Upper lobe of right lung (tissue), 1 donor: Measurements from ENCODE around the gene CSRP3. TPM values are rescaled to one million over a fixed set of nuclear protein-coding genes. Genes with fewer than 3 reads are reported as not detected.

ENCODE experiments used
- ATAC-seq: fragments of 200-7000 bp; cut with Tn5 transposase; one replicate; pipeline ENCODE4 v1.9.1; 2020; ENCODE audit warnings: mild to moderate bottlenecking, moderate library complexity
- DNase-seq: peaks from one replicate; pipeline ENCODE4 v3.0.0-alpha.2; 2020
- H3K27ac ChIP-seq: fragments of 200-600 bp; one replicate; pipeline ENCODE4 v1.8.0; 2022
- H3K27me3 ChIP-seq: fragments of 200-600 bp; one replicate; pipeline ENCODE4 v1.8.0; 2022; ENCODE audit warnings: mild to moderate bottlenecking
- H3K36me3 ChIP-seq: fragments of 200-600 bp; one replicate; pipeline ENCODE4 v1.8.0; 2022
- H3K4me1 ChIP-seq: fragments of 200-600 bp; one replicate; pipeline ENCODE4 v1.8.0; 2022
- H3K4me3 ChIP-seq: fragments of 200-600 bp; one replicate; pipeline ENCODE4 v1.8.0; 2022; ENCODE audit warnings: mild to moderate bottlenecking
- H3K9me3 ChIP-seq: fragments of 200-600 bp; one replicate; pipeline ENCODE4 v1.8.0; 2022
- CTCF ChIP-seq: fragments of 200-600 bp; IDR thresholded peaks from one replicate; pipeline ENCODE4 v1.8.0; 2022; ENCODE audit warnings: antibody characterized with exemption
- intact Hi-C: fragments of 100-400 bp; cut with DNase I; formaldehyde crosslinking; loops from one replicate; pipeline ENCODE4 v1.11.0; 2022
- total RNA-seq: library from RNA; stranded (reverse); fragmentation: NEBNext Ultra II Directional; extraction: Animal tissue kit (Norgen Biotek cat#: 25700); gene quantifications from one replicate; pipeline ENCODE4 v1.2.1, GENCODE V29; 2021
- donor health status: DM: no; HTN: yes; CAD: no; lungs with severe emphysema.

The CSRP3 gene
- total RNA-seq, 1 donor from 2014 or later, result not detected

GRCh38 chr11:19216021-19216420, 14.2 kb upstream of the CSRP3 start:
- no peak overlapping the region for H3K4me3 ChIP-seq
- intact Hi-C loops, result no loop called here
- no peak for DNase-seq
- H3K9me3 ChIP-seq, result no peaks in the 10 kb centered on the region
- peaks cover 1% of the 10 kb centered on the region for H3K4me1 ChIP-seq
- no peak for ATAC-seq
- no peak for TF ChIP-seq CTCF
- no peak overlapping the region for H3K27ac ChIP-seq
- no peaks in the 10 kb centered on the region for H3K27me3 ChIP-seq
- H3K36me3 ChIP-seq, result no peaks in the 10 kb centered on the region

GRCh38 chr11:19209617-19210370, 8.0 kb upstream of the CSRP3 start:
- H3K27ac ChIP-seq, result no peak overlapping the region
- H3K4me1 ChIP-seq, result no peaks in the 10 kb centered on the region
- H3K4me3 ChIP-seq, result no peak overlapping the region
- intact Hi-C loops, result no loop called here
- no peaks in the 10 kb centered on the region for H3K27me3 ChIP-seq
- H3K36me3 ChIP-seq, result no peaks in the 10 kb centered on the region
- no peak for TF ChIP-seq CTCF
- H3K9me3 ChIP-seq, result no peaks in the 10 kb centered on the region
- DNase-seq, result no peak
- no peak for ATAC-seq

- intact Hi-C loops, result no loop called here
- no peak for ATAC-seq
- H3K27ac ChIP-seq, result no peak overlapping the region
These were observed 7.3 kb upstream of the CSRP3 start for GRCh38 chr11:19208959-19209546.

GRCh38 chr11:19208181-19208580, 6.4 kb upstream of the CSRP3 start:
- intact Hi-C loops, result no loop called here
- H3K27me3 ChIP-seq, result no peaks in the 10 kb centered on the region
- no peak for TF ChIP-seq CTCF
- no peak for ATAC-seq
- H3K4me3 ChIP-seq, result no peak overlapping the region
- H3K9me3 ChIP-seq, result no peaks in the 10 kb centered on the region
- DNase-seq, result no peak
- H3K27ac ChIP-seq, result no peak overlapping the region
- no peaks in the 10 kb centered on the region for H3K4me1 ChIP-seq
- no peaks in the 10 kb centered on the region for H3K36me3 ChIP-seq

More at GRCh38 chr11:19208959-19209546, 7.3 kb upstream of the CSRP3 start:
- Histone ChIP-seq H3K36me3 (no peaks in the 10 kb centered on the region), H3K4me3 (no peak overlapping the region), H3K9me3 (no peaks in the 10 kb centered on the region), H3K27me3 (no peaks in the 10 kb centered on the region), H3K4me1 (no peaks in the 10 kb centered on the region)
- no peak for TF ChIP-seq CTCF
- DNase-seq, result no peak

- DNase-seq (no peak), ATAC-seq (no peak)
- intact Hi-C loops, result no loop called here
- Histone ChIP-seq H3K4me3 (no peak overlapping the region), H3K27me3 (no peaks in the 10 kb centered on the region), H3K9me3 (no peaks in the 10 kb centered on the region), H3K36me3 (no peaks in the 10 kb centered on the region), H3K4me1 (peaks cover 6% of the 10 kb centered on the region), H3K27ac (no peak overlapping the region)
- no peak for TF ChIP-seq CTCF
These were observed 3.1 kb upstream of the CSRP3 start for GRCh38 chr11:19204836-19205235.
